Posterior vena cava (tissue), 2 donors: ENCODE measurements around the gene ARHGAP6. TPM values are rescaled to one million over a fixed set of nuclear protein-coding genes. Genes with fewer than 3 reads are reported as not detected.

ENCODE experiments used
- DNase-seq: peaks from one replicate; pipeline ENCODE4 v3.0.0-alpha.2; 2020; ENCODE audit warnings: low spot score
- intact Hi-C, 2 donors: fragments of 100-400 bp; cut with DNase I; formaldehyde crosslinking; loops; one replicate each; pipeline versions ENCODE4 v1.14.1 to v1.14.2; 2022 to 2023
- total RNA-seq, 2 donors: library from RNA; stranded (reverse); fragmentation: NEBNext Ultra II Directional; extraction: Animal tissue kit (Norgen Biotek cat#: 25700); gene quantifications; one replicate each; pipeline ENCODE4 v1.2.1, GENCODE V29; 2021
- donor health status: DM: yes; HTN: yes; CAD: no.
- donor health status: DM: yes; HTN: yes; CAD: no.

ARHGAP6 gene
- total RNA-seq, 2 donors from 2014 or later: 19.6 to 20.2 TPM

DNA sequence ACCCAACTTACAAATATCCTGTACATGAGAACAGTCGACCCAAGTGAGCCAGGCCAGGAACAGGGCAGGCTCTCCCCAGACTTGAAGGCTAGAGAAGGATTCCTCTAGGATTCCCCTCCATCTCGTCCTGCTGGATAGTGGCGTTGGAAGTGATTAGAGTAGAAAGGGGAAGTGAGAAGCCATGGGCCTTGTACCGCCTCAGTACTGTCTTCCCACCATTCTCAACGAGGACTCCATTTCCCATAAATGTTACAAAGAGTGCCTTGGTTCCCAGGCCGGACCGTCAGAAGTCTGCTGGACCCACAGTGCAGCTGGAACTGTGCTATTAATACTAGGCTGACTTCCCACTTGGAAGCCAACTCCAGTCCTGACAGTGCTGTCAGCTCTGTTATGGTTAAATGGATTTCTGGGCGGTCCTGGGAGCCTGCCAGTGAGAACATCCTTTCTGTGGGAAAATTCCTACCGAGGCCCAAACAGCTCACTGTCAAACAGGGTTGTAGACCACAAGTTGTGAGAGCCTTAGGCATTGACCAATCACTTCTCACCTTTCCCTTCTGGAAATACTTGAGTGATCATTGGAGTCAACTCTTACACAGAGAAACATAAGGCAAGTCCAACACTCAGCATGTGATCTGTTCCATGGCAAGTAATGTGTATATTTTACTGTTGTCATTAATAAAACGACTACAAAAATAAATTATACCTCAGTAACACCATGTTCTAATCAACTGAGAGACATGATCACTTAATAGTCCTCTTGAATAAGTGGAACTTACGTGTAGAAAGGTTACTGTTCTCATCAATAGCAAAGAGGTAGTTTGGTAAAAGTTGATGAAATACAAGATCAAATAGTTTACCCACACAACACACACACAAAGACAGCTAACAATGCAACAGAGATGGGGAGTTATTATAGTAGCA, 314.1 kb downstream of the ARHGAP6 start:
- intact Hi-C loops: no loop called here
- DNase-seq: peak; percentile 81

DNA sequence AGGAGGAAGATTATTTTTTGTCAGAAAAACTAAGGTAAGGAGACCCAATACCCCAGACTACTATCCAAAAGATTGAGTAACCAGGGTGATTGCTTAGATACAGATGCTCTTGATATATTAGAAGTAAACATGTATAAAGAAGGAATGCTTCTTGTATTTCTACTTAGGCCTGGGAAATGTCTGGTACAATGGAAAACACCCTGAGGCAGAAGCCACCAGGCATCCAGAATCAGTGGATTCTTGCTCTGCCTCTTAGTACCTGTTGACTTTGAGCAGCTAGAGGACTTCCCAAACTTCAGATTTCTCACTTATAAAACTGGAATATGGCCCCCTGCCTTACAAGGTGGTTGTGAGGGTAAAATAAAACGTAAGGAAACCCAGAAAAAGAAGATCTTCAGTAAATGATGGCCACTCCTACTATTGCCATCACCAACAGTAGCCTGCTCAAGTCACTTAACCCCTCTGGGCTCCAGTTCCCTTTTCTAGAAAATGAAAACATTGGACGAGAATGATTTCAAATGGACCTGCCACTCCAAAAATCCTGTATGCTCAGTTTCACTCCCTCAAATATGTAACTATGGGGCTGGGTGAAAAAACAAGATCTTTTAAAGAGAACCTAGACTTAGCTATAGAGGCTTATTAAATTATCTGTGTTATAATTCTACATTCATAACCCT, 315.9 kb downstream of the ARHGAP6 start:
- DNase-seq: no peak
- intact Hi-C loops: no loop called here

DNA sequence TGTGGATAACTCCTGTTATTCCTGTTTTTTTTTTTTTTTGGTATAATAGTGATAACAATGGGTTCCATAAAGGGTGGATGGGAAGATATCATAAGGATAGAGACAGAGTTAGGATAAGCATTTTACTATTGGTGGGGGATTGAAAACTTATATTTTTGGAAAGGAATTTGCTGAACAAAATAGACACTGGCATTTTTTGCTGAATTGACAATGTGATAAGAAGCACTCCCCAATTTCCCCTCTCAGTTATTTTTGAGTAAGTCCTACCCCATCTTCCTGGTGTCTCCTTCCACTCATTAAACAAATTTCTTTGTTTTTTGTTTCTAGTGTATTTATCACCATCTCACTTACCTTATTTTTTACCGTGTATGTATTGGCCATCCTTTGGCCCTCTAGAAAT, 316.7 kb downstream of the ARHGAP6 start:
- intact Hi-C loops: no loop called here
- DNase-seq: no peak

DNA sequence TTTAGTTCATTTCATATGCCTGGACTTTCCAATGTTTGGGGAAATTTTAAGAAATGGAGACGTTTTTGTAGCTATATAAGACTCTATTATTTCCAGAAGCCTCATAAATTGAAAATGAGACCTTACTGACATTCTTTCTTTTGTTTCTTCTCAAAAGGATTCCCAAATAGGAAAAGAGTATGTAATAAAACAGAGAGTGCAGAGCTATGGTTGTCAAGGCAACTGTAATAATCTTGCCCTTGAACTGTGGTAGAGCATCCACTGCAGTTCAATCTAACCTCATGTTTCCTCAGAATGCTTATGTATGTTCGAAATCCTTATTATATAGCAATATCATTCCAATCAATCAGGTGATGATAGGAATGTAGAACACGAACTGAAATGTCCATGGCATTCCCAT, 318.4 kb downstream of the ARHGAP6 start:
- no peak for DNase-seq
- intact Hi-C loops: no loop called here

DNA sequence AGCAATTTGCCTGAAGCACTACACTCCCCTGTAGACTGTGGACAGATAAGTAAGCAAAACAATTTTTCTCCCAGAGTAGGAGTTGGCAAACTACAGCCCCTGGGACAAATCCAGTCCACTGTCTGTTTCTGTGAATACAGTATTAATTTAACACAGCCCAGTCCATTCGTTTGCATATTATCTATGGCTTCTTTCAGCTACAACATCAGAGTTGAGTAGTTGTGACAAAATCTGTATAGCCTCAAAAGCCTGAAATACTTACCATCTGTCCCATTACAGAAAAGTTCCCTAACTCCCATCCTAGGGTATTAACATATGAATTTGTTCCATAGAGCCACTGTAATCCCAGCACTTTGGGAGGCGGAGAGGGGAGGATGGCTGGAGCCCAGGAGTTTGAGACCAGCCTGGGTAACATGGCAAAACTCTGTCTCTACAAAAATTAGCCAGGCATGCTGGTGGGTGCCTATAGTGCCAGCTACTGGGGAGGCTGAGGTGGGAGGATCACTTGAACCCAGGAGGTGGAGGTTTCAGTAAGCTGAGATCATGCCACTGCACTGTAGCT, 319.5 kb downstream of the ARHGAP6 start:
- DNase-seq: no peak
- intact Hi-C loops: no loop called here

DNA sequence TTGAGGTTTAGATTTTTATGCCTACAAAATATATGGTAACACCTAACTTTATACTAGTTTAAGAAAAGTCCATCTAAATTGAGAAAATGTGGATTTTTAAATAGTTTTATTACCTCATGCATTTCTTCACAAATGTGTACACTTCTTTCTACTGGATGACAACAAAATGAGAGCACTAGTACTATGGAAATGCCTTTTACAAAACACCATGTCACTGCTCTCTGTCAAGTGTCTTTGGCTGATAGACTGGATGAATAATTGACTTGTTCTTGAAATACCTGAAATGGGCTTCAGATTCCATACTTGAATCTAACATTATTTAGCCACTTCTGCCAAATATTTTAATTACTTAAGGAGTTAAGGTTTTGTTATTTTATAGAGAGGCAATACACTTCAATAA, 323.0 kb downstream of the ARHGAP6 start:
- no peak for DNase-seq
- intact Hi-C loops: no loop called here

DNA sequence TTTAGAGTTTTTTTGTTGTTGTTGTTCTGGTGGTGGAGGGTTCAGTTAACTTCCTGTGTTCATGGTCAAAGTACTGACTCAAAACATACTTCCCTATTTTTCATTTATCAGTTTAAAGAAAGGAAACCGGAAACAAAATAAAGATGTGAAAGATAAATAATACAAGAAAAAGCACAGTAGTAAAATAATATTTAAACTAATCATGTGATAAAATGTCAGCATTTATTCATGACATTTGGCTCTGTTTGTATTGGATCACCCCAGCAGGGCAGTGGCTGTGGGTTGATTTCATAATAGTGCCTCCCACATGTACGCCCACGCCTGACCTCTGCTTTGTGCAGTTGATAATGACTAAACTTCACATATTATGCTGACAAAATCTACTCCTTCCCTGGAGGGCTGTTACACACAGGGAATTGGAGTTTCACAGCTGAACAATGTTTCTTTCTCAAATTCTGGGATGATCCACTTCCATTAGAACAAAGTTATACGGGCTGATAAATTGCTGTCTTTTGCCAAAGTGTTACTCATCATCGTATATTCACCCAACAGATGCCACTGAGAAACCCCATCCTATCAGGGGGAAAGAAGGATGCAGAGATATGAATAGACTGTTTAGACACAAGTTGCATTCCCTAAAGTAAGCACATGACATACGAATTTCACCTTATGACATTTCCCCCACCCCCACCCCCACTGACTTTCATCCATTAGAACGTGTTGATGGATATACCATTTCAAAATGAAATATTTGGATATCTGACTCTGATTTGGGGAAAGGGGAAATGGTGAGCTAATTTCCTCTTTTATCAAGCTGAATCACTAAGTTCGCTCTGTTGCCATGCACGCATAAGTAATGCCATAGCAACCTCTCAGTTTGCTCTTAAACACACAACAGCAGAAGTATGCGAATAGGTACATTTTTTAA, 324.2 kb downstream of the ARHGAP6 start:
- intact Hi-C loops: no loop called here
- DNase-seq: peak; percentile 90

DNA sequence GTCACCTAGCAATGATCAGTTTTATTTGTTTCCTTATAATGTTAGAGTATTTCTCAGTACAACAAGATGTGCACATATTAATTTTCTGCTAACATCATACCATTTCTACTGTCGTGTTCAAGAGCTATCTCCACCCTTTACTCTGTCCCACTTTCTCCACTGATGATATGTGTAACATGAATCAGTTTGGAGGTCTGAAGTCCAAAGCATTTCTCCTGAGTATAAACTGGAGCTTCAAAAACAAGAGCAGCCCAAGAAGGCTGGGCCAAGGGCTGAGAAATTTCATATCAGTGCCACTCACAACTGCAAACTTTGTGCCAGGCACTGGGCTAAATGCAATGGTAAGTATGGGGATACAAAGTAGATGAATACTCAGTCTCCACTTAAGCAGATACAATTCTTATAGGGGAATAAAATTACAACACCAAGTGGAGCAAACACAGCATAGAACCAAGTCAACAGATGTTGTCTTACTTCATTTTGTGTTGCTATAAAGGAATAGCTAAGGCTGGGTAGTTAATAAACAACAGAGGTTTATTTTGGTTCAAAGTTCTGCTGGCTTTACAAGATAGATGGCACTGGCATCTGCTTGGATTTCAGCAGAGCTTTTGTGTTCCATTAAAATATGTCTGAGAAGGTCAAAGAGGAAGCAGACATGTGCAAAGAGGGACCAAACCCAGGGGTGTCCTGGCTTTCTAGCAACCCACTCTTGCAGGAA, 328.3 kb downstream of the ARHGAP6 start:
- intact Hi-C loops: no loop called here
- DNase-seq: no peak

DNA sequence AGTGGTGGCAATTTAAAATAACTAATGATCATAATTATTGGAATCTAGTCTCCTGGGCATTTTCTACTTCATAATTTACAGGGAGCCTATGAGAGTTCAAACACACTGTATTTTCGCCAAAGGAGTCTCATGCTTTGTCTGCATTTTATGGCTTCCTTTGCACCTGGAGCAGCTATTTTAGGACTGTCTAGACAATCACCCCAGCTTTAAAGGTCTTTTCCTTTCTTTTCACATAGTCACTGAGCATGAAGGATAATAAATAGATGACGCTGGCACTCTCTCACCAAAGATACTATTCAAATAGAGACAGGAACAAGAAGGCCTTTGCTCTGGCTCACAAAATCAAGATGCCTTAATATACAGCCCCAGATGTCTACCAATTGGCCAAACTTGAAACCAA, 329.5 kb downstream of the ARHGAP6 start:
- intact Hi-C loops: no loop called here
- no peak for DNase-seq

DNA sequence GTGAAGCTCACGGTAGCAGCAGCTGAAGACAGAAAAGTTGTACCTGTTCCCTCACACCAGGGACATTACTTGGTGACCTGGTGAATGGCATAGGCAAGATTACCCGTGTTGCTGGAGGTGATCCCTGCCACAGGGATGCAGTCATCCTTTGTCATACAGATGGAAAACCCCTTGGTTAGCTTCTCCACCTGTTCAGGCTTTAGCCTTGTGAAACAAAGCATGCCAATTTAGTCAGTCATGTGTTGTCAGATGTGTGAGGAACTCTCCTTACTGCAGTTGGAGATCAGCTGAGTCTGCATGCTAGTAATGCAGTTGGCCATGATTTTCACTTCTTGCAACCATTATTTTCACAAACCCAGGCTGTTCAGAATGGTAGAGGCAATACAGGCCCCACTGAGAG, 331.6 kb downstream of the ARHGAP6 start:
- no peak for DNase-seq
- intact Hi-C loops: no loop called here

DNA sequence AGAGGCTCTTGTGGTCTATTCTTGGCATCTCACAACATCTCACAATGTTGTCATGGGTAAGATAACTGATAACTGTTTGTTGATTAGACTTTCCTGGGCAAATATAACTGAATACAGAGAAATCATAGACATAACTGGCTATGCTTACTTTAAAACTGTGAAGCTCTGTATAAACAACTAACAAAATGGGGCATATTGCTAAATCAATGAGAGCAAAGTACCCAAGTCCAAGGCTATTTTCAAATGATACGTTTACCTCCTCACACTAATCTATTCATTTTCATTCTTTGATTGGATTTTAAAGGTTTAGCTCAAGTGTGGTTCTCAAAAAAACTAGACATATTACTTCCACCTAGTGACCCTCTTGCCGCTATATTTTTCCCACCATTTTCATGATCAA, 333.9 kb downstream of the ARHGAP6 start:
- DNase-seq: no peak
- intact Hi-C loops: loop anchor here in 1 of 2 donors (2.0 kb wide), 1 partner anchor 77 kb away; no protein-coding TSS in a partner anchor

DNA sequence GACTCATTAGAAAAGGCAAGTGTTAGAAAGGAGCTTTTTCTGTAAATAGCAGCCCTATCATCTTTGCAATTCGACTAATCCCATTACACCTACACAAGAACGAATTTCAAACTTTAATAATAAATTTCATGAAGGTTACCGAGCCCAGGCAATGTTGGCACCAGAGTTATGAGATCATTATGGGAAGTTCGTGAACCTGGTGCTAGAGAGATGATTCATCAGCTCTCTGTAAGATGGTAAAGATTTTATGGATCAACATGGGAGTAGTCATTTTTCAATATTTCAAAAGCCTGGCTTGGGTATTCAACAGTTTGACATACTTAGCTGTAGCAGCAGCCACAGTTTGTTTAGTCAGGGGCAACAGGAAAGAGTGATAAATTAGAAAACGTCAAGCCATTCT, 336.7 kb downstream of the ARHGAP6 start:
- no peak for DNase-seq
- intact Hi-C loops: no loop called here

DNA sequence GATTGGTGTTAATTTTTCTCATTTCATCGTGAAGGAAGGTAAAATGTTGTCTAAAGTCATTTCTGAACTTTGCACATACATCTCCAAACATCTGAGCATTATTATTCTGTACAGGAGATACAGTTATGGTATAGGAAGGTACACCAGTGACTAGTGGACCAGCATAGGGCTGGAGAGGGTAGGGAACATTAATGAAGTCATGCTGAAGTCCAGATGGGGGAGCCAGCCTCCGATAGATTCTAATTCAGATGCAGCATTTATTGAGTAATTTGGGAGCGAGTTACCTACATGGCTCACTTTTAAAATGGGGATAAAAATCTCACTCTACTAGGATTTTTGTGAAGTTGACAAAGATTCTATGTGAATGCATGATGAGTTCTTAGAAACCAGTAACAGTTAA, 337.6 kb downstream of the ARHGAP6 start:
- no peak for DNase-seq
- intact Hi-C loops: no loop called here

DNA sequence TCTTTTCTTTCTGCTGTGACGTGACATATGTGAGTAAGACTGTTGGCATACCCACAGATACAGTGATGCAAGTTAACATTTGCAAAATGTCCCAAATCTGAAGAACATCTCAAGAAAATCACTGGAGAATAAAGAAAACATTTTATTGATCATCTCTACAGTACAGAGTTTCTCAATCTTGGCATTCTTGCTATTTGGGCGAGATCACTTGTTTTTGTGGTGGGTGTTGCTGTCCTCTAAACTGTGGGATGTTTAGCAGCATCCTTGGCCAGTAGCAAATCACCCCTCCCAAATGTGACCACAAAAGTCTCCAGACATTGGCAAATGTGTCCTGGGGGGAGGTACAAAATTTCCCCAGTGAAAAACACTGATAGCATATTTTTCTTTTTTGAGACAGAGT, 343.7 kb downstream of the ARHGAP6 start:
- intact Hi-C loops: no loop called here

DNA sequence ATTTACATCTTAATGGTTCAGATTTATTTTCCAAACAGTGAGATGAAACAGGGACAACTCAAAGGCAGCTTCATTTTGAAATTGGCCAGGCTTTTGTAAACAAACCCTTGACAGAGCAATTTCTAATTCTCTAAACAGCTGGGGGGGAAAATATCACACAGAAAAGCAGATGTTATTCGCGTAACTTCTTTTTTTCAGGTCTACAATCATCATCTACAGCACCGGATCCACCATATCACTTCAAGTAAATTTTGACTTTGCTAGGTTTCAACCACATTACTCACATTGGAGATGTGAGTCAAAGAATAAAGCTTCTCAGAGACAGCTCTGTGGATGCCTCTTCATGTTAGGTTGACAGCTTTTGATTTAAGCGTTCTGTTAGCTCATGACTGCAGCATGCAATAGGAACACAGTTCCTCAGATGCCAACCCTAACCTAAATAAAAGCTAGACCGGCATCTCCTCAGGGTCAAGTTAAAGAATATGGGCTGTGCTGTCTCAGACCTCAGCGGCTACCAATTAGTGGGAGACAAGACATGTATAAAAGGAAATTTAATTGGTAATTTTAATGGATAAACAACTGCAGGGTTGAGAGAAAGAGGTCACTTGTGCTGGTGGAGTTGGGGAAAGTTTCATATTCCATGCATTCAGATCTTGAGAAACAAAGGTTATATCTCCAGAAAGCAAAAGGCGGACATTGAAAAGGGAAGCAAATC, 345.8 kb downstream of the ARHGAP6 start:
- no peak for DNase-seq
- intact Hi-C loops: no loop called here

More for the DNA sequence above, 343.7 kb downstream of the ARHGAP6 start:
- no peak for DNase-seq

DNA sequence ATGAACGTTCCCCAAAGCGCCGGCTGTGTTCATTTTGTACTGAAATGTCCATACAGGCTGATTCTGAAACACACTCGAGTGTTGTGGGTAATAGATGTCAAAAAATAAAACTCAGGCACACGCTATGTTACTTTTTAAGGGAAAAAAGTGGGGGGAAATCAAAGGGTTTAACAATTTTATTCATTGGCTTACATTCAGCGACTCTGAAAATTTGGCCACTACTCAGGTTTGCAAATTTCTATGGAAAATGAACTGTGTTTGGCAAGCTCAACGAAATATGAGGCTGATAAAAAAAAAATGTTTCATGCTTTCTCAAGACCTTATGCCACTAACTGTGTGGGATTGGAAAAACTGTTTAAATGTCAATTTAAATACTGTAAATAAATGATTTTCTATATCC, 354.0 kb downstream of the ARHGAP6 start:
- intact Hi-C loops: no loop called here
- DNase-seq: no peak

DNA sequence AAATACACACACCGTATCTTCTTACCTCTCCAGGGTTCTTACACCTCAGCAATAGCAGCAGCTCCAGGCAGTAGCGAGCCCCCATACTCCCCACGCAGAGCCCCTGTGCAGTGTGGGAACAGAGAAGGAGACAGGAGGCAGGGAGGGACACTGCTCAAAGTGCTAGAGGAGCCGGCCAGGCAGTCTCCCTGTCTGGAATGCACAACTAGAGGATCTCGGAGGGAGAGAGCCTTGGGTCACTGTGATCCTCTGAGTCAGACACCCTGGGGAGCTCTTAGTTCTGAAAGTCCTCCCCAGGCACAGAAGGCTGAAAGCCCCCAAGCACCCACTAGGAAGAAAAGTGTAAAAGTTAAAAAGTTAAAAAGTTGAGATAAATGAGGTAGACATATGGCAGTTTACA, 356.5 kb downstream of the ARHGAP6 start:
- DNase-seq: no peak
- intact Hi-C loops: no loop called here

DNA sequence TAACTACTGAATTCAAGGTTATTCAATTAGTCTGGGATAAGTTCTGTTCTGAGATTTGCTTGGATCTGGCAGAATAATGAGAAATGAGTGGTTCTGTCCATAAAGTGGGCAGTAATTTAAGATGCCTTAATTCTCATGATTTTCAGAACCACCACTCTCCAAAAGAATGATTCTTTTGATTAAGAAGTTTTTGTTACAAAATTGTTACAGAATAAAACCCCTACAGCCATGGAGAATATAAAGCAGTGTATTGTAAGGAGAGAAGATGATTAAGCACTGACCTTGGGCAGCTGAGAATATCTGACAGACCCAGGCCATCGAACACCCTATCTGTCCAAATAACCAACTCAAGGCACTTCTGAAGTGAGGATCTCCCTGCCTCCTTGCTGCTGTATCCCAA, 360.1 kb downstream of the ARHGAP6 start:
- intact Hi-C loops: no loop called here
- no peak for DNase-seq
